Measurements from ENCODE around the gene MYO15A. TPM values are rescaled to one million over a fixed set of nuclear protein-coding genes. Genes with fewer than 3 reads are reported as not detected.
"Not testable (repeated sequence)": the region's sequence is repeated elsewhere in the genome, so short reads cannot be mapped to it uniquely, and the experiment has no call there.

The MYO15A gene
- total and polyA plus RNA-seq, 8 donors: 0.31 to 10.5 (median 0.50) TPM; not detected in 1

- 85 to 92% (median 88%) methylated on average over 11 to 19 of the region's 19 CpGs for WGBS, 5 donors
- H3K36me3 ChIP-seq: peaks cover 66 to 94% (median 86%) of the 10 kb centered on the region in 4 donors
- intact Hi-C loops (cut with DNase I; ENCODE audit: low total_unique reads): no loop called here
Observed at GRCh38 chr17:18208092-18208491, 99.5 kb downstream of the MYO15A start.

GRCh38 chr17:18213666-18214270 is 105.2 kb downstream of the MYO15A start:
- no peak overlapping the region for H3K27ac ChIP-seq
- H3K4me1 ChIP-seq: peaks cover 0 to 17% (median 9%) of the 10 kb centered on the region in 4 donors
- TF ChIP-seq POLR2AphosphoS5 (IDR thresholded peaks at IDR 0.05): no peak
- TF ChIP-seq CTCF (IDR thresholded peaks at IDR 0.05): no peak
- no peak for TF ChIP-seq EP300 (IDR thresholded peaks at IDR 0.05)
- TF ChIP-seq POLR2A (IDR thresholded peaks at IDR 0.05): no peak
- 62 to 72% (median 68%) methylated on average over 6 to 7 of the region's 7 CpGs for WGBS, 5 donors
- H3K36me3 ChIP-seq: peaks cover 20 to 45% (median 30%) of the 10 kb centered on the region in 4 donors
- no peak for DNase-seq
- intact Hi-C loops (cut with DNase I; ENCODE audit: low total_unique reads): no loop called here
- H3K27me3 ChIP-seq: no peaks in the 10 kb centered on the region
- H3K9me3 ChIP-seq: no peaks in the 10 kb centered on the region
- H3K4me3 ChIP-seq: no peak overlapping the region

More at GRCh38 chr17:18208092-18208491, 99.5 kb downstream of the MYO15A start:
- H3K4me3 ChIP-seq: no peak overlapping the region
- H3K9me3 ChIP-seq: no peaks in the 10 kb centered on the region
- TF ChIP-seq POLR2AphosphoS5 (IDR thresholded peaks at IDR 0.05) (no peak), CTCF (IDR thresholded peaks at IDR 0.05) (no peak), POLR2A (IDR thresholded peaks at IDR 0.05) (no peak), EP300 (IDR thresholded peaks at IDR 0.05) (no peak)
- no peak for DNase-seq
- H3K27ac ChIP-seq: no peak overlapping the region
- no peaks in the 10 kb centered on the region for H3K27me3 ChIP-seq
- peaks cover 0 to 19% (median 5%) of the 10 kb centered on the region in 4 donors for H3K4me1 ChIP-seq

- H3K9me3 ChIP-seq; H3K27ac ChIP-seq; intact Hi-C loops (cut with DNase I; ENCODE audit: low total_unique reads); H3K4me3 ChIP-seq; DNase-seq; H3K27me3 ChIP-seq: not testable (repeated sequence)
- Histone ChIP-seq H3K4me1 (peaks cover 0 to 24% (median 15%) of the 10 kb centered on the region in 4 donors), H3K36me3 (peaks cover 0 to 13% (median 0%) of the 10 kb centered on the region in 4 donors)
- WGBS, 5 donors: 76 to 86% (median 82%) methylated on average over 11 of the region's 11 CpGs
Observed at GRCh38 chr17:18216906-18217305, 108.3 kb downstream of the MYO15A start.

- Histone ChIP-seq H3K36me3 (peaks cover 0 to 10% (median 0%) of the 10 kb centered on the region in 4 donors), H3K9me3 (no peaks in the 10 kb centered on the region), H3K4me3 (no peak overlapping the region), H3K4me1 (peaks cover 0 to 24% (median 15%) of the 10 kb centered on the region in 4 donors), H3K27ac (no peak overlapping the region), H3K27me3 (no peaks in the 10 kb centered on the region)
- intact Hi-C loops (cut with DNase I; ENCODE audit: low total_unique reads): no loop called here
- 8 to 13% (median 9%) methylated on average over 5 to 6 of the region's 6 CpGs for WGBS, 5 donors
- TF ChIP-seq POLR2AphosphoS5 (IDR thresholded peaks at IDR 0.05) (no peak), CTCF (IDR thresholded peaks at IDR 0.05) (peak in 5 of 7 experiments; percentile 82 to 98 (median 94))
- DNase-seq: peak; percentile 82 to 88
Observed at GRCh38 chr17:18217412-18218015, 109.0 kb downstream of the MYO15A start.

Data from stomach (tissue), 9 donors.